Vagina (tissue), 2 donors: ENCODE data around the gene RPS6KA5. TPM values are rescaled to one million over a fixed set of nuclear protein-coding genes. Genes with fewer than 3 reads are reported as not detected.
"Not testable (repeated sequence)": the region's sequence is repeated elsewhere in the genome, so short reads cannot be mapped to it uniquely, and the experiment has no call there.

Experiments
- DNase-seq, 2 donors: peaks; one replicate each; pipeline ENCODE4 v3.0.0-alpha.2; 2017; ENCODE audit errors: extremely low spot score in 2 of 2
- H3K27ac ChIP-seq: fragments of 200-600 bp; sonication (generic); one replicate; pipeline ENCODE4 v1.5.1; 2019
- H3K27me3 ChIP-seq: fragments of 200-600 bp; sonication (generic); one replicate; pipeline ENCODE4 v1.5.1; 2019
- H3K36me3 ChIP-seq, 2 donors: fragments of 200-600 bp; sonication (generic); one replicate each; pipeline ENCODE4 v1.5.1; 2017 to 2019
- H3K4me1 ChIP-seq: fragments of 200-600 bp; sonication (generic); one replicate; pipeline ENCODE4 v1.5.1; 2019
- H3K4me3 ChIP-seq, 2 donors: fragments of 200-600 bp; sonication (generic); 1 replicate in 1 of 2; 2 replicates in 1 of 2; pipeline ENCODE4 v1.5.1; 2016 to 2019
- H3K9me3 ChIP-seq: fragments of 200-600 bp; sonication (generic); one replicate; pipeline ENCODE4 v1.5.1; 2019
- CTCF ChIP-seq, 3 experiments: fragments of 450-650 bp in 2 of 3; fragments of 200-600 bp in 1 of 3; sonication (generic) in 1 of 3; IDR thresholded peaks; one replicate each; pipeline ENCODE4 v1.5.1; 2017 to 2019; ENCODE audit warnings: antibody characterized with exemption in 3 of 3, mild to moderate bottlenecking in 2 of 3, moderate library complexity in 2 of 3
- POLR2A ChIP-seq, 2 donors: fragments of 450-650 bp; IDR thresholded peaks; one replicate each; pipeline ENCODE4 v1.6.1; 2017; ENCODE audit warnings: antibody characterized with exemption in 2 of 2, mild to moderate bottlenecking in 2 of 2, moderate library complexity in 2 of 2
- POLR2AphosphoS5 ChIP-seq, 2 donors: sonication (generic); formaldehyde crosslinking; IDR thresholded peaks; one replicate each; pipeline ENCODE4 v1.9.0; 2017; ENCODE audit warnings: antibody characterized with exemption in 2 of 2, mild to moderate bottlenecking in 2 of 2, low read depth in 1 of 2; ENCODE audit not compliant: insufficient read depth in 1 of 2
- intact Hi-C: fragments of 100-400 bp; cut with DNase I; formaldehyde crosslinking; loops from one replicate; pipeline ENCODE4 v1.15.1; 2023
- total RNA-seq: library from RNA; depleted of rRNA; stranded (reverse); fragments of >200 nt; gene quantifications from one replicate; pipeline ENCODE4 v1.2.3, GENCODE V29; 2016

Gene RPS6KA5
- total RNA-seq, 1 donor from 2014 or later = 5.2 TPM

- Histone ChIP-seq H3K27me3 (no peaks in the 10 kb centered on the region), H3K4me1 (no peaks in the 10 kb centered on the region), H3K9me3 (no peaks in the 10 kb centered on the region), H3K27ac (no peak overlapping the region), H3K4me3 (no peak overlapping the region), H3K36me3 (no peaks in the 10 kb centered on the region)
- DNase-seq = no peak
- intact Hi-C loops = no loop called here
- no peak for TF ChIP-seq POLR2AphosphoS5 (IDR thresholded peaks at IDR 0.05; ENCODE audit: insufficient read depth in 1 of 2, low read depth in 1 of 2)
- TF ChIP-seq CTCF (IDR thresholded peaks at IDR 0.05) = no peak
- no peak for TF ChIP-seq POLR2A (IDR thresholded peaks at IDR 0.05)
Observed at GRCh38 chr14:90962505-90963109, 97.8 kb downstream of the RPS6KA5 start.

- Histone ChIP-seq H3K4me1 (no peaks in the 10 kb centered on the region), H3K27me3 (no peaks in the 10 kb centered on the region), H3K36me3 (no peaks in the 10 kb centered on the region), H3K9me3 (peaks cover 2% of the 10 kb centered on the region), H3K4me3 (no peak overlapping the region), H3K27ac (no peak overlapping the region)
- TF ChIP-seq POLR2AphosphoS5 (IDR thresholded peaks at IDR 0.05; ENCODE audit: insufficient read depth in 1 of 2, low read depth in 1 of 2) (no peak), CTCF (IDR thresholded peaks at IDR 0.05) (no peak), POLR2A (IDR thresholded peaks at IDR 0.05) (no peak)
- intact Hi-C loops = no loop called here
- no peak for DNase-seq
Observed at GRCh38 chr14:90960818-90961217, 99.6 kb downstream of the RPS6KA5 start.

GRCh38 chr14:90959344-90959743 is 101.1 kb downstream of the RPS6KA5 start:
- H3K4me3 ChIP-seq = no peak overlapping the region
- intact Hi-C loops = no loop called here
- H3K27me3 ChIP-seq = no peaks in the 10 kb centered on the region
- no peaks in the 10 kb centered on the region for H3K36me3 ChIP-seq
- H3K4me1 ChIP-seq = no peaks in the 10 kb centered on the region
- H3K9me3 ChIP-seq = peaks cover 4% of the 10 kb centered on the region
- no peak overlapping the region for H3K27ac ChIP-seq
- TF ChIP-seq POLR2A (IDR thresholded peaks at IDR 0.05) (no peak), POLR2AphosphoS5 (IDR thresholded peaks at IDR 0.05; ENCODE audit: insufficient read depth in 1 of 2, low read depth in 1 of 2) (no peak), CTCF (IDR thresholded peaks at IDR 0.05) (no peak)
- no peak for DNase-seq

GRCh38 chr14:90956273-90956672 is 104.2 kb downstream of the RPS6KA5 start:
- peaks cover 8% of the 10 kb centered on the region for H3K9me3 ChIP-seq
- H3K36me3 ChIP-seq = no peaks in the 10 kb centered on the region
- intact Hi-C loops = no loop called here
- no peaks in the 10 kb centered on the region for H3K27me3 ChIP-seq
- no peak for DNase-seq
- no peak for TF ChIP-seq POLR2AphosphoS5 (IDR thresholded peaks at IDR 0.05; ENCODE audit: insufficient read depth in 1 of 2, low read depth in 1 of 2)
- TF ChIP-seq CTCF (IDR thresholded peaks at IDR 0.05) = no peak
- TF ChIP-seq POLR2A (IDR thresholded peaks at IDR 0.05) = no peak
- no peak overlapping the region for H3K27ac ChIP-seq
- H3K4me1 ChIP-seq = no peaks in the 10 kb centered on the region
- no peak overlapping the region for H3K4me3 ChIP-seq

GRCh38 chr14:90953643-90954042 is 106.8 kb downstream of the RPS6KA5 start:
- DNase-seq, intact Hi-C loops, H3K4me1 ChIP-seq, H3K4me3 ChIP-seq, H3K36me3 ChIP-seq, H3K27ac ChIP-seq, H3K9me3 ChIP-seq, H3K27me3 ChIP-seq: not testable (repeated sequence)
